HG02973 (cell line): ENCODE results near the gene STIMATE.

Experiments used
- ATAC-seq: cut with Tn5 transposase; IDR thresholded peaks from one replicate; pipeline ENCODE4 v1.9.1; 2021; ENCODE audit warnings: moderate library complexity; ENCODE audit not compliant: unreplicated experiment

Gene STIMATE

DNA sequence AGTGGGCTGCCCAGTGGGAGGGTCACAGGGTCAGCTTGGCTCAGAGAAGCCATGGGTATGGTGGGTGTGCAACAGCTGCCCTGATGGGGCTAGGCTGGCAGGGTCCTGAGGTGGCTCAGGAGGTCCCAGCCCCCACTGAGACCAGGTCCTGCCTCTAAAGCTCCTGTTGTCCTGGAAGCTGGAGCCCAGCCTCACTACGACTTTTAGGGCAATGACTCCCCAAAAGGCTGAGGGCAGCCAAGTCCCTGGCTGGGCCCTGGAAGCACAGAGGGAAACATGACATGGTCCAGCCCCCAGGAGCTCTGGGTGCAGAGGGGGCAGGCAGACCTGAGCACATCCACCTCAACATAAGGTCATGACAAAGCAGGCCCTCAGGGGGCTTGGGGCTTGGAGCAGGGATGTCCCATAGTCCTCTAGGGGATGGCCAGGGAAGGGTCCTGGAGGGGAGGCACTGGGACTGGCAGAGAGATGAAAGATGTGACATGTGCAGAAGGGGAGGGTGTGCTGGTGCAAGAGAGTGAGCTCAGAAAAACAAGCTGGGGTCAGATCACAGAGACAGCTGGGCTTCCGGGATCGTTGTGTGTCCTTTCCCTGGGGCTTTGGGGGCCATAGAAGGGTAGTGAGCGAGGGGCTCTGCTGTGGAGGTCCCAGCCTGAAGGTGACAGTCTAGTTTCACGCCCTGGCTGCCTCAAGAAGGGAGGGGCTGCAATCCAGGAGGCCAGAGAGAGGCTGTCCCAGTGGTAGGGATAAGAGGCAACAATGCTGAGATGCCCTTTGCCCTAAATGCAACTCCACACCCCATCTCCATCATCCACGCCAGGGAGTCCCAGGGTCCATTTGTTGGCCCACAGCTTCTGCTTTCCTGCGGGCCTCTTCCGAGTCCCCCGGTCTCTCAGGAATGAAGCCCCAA, 103.4 kb downstream of the STIMATE start:
- no peak for ATAC-seq

DNA sequence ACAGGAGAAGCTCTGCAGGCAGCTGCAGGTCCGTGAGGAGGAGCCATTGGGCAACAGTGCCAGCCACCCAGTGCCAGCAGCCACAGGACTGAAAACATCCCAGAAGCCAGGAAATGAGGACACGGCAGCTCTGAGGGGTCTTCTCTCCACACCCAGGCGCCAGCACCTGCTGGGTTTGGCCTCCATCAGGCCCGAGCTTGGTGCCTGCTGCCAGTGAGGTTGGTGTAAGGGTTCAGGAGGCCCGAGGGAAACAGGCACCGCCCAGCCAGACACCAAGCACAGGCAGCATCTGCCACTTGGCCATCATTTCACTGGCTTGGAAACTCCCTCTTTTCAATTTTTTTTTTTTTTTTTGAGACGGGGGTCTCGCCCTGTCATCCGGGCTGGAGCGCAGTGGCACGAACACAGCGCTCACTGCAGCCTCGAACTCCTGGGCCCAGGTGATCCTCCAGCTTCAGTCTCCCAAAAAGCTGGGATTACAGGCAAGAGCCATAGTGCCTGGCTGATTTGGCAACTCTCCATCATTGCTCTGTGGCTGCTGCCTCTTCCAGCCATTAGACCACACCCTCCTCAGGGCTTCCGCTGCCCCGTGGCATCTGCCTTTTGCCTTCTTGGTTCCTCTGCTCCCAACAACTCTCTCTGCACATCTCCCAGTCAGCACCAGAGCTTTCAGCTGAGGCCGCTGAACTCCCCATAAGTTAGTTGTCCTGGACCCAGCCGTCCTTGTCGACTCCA, 104.2 kb downstream of the STIMATE start:
- ATAC-seq: no peak

DNA sequence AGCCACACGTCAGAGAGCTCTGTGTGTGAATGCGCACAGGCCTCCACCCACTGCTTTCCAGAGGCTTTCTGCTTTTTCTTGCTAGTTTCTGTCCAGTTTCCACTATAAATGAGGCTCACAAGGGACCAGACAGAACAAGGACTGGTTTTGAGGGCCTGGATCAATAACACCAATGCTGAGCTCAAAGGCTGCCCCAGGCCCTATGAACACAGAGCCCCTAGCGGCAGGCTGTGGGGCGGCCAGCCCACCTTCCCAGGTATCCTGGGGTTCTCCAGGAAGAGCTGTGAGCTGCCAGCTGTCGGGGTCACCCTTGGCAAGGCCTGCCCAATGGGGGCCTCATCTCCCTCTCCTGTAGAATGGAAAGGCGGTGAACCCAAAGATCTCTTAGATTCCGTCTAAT, 104.9 kb downstream of the STIMATE start:
- no peak for ATAC-seq

DNA sequence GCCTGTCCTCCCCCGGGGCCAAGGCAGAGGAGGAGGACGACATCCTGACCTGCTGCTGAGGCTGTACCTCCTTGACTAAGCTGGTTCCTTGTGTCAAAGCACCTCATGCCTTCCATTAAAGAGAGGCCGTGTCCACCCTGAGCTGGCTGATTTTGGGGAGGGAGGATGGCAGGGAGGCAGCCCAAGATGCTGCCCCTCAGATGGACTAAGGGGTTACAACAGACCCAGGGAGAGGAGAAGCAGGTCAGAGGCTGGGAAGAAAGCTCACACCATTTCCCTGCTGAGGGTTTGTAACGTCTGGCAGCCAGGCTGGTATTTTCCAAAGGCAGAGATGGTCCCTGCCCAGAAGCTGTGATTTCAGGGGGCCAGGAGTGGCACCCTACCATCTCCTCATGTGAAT, 105.4 kb downstream of the STIMATE start:
- no peak for ATAC-seq

DNA sequence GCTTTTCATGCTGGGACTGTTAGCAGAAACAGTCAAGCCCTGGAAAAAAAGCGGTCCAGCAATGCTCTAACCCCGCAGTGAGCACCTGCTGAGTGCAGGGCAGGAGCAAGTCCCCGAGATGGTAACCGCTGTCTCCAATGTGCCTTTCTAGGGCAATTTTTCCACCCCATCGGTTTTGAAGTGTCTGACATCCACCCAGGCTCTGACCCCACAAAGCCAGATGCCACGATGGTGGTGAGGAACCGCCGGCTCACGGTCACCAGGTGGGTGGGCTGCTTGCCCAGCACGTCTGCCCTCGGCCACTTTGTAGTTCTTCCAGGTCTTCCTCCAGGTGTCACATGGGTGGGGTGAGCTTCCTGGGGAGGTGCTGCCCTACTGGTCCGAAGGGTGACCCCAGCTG, 106.0 kb downstream of the STIMATE start:
- no peak for ATAC-seq

DNA sequence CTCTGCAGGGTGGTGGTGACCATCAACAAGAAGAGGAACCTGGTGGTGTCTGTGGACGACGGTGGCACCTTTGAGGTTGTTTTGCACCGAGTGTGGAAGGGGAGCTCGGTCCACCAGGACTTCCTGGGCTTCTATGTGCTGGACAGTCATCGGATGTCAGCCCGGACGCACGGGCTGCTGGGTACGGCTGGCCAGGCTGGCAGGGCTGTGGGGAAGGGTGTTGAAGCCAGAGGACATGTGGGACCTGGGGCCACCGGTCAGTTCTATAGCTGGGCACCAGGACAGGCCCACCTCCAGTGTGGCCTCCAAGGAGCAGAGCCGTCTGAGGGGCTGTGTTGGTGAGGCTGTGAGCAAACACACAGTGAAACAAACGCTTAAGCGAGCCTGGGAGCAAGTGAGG, 106.6 kb downstream of the STIMATE start:
- ATAC-seq: no peak

DNA sequence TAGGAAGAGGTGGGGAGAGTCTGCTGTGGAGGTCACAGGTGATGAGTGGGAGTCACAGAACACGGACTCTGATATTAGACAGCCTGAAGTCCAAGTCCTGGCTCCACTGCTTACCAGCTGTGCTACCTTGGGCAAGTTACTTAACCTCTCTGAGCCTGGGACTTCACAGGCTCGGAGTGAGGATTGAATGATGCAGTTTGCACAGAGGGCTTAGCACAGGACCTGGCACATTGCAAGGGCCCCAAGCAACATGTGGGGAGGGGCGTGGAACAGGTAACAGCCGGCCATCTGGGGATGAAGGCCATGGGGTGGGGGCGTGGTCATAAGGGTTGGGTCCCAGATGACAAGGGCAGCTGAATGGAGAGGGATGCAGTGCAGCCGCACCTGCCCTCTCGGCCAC, 107.0 kb downstream of the STIMATE start:
- no peak for ATAC-seq

DNA sequence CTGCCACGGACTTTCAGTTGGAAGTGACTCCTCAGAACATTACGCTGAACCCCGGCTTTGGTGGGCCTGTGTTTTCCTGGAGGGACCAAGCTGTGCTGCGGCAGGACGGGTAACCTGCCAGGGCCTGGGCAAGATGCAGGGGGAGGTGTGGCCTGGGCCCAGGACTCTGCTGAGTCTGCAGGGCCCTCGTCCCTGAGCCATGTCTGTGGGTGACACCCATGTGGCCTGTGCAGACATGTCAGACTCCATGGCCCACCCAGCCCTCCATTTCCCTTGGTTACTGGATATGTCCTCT, 107.7 kb downstream of the STIMATE start:
- no peak for ATAC-seq

DNA sequence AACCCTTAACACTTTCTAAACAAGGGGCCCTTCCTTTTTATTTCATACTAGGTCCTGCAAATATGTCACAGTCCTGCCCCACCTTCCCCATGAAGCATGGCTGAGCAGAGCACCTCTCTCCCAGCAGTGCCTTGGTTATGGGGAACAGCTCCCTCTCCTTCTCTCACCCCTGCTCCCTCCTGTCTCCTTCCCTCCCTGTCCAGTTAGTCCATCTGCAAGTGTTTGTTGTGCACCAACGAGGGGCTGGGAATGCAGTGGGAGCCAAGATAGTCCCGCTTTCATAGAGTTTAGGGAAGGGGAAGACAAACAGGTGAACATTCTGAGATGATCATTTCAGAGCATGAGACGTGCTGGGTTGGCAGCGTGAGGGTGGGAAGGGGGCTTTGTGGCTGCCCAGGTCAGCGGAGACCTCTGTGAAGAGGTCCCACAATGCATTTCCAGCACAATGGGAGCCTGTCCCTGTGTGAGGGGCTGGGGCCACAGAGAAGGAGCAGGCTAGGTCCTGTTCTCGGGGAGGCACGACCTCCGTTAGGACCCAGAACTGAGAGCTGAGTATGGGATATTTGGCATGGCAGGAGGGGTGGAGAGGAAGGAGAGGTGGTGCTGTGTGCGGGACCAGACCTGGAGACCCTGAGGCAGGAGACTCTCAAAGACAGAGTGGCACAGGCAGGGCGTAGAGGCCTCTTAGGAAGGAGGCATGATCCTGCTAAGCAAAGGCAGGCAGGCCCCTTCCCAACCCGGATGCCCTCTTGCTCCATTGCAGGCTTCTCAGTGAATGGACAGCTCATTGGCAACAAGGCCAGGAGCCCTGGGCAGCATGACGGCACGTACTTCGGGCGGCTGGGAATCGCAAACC, 108.2 kb downstream of the STIMATE start:
- no peak for ATAC-seq

DNA sequence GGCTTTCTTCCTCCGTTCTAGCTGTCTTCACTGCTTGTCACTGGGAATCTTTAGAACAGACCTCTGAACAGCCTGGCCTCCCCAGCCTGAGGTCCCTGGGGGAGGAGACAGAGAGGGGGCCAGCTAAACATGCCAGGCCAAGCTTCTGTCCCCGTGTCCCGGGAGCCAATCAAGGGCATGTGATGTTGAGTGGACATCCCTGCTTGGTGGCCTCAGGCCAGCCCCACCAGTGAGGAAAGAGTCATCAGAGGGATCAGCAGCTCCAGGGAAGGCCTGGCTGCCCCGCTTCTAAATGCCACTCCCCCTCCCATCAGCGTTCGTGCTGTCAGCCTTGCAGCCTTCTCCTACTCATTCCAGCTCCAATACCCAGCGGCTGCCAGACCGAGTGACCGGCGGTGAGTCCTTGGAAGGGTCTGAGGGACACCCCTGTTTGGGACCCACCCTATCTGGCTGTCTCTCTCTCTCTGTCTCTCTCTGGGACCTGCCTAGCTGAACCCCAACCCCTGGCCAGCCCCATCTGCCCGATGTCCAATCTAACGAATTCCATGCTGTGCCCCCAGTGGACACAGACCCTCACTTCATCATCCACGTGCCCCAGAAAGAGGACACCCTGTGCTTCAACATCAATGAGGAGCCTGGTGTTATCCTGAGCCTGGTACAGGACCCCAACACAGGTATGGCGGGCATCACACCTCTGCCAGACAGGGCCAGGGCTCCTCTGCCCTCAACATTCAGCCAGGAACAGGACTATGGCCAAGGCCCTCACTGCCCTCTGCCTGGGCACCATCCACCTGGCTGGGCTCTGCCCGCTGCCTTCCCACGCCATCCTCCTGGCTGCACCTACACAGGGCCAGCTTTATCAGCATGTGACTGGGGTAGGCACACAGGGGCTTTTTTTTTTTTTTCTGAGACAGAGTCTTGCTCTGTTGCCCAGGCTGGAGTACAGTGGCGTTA, 109.4 kb downstream of the STIMATE start:
- no peak for ATAC-seq

DNA sequence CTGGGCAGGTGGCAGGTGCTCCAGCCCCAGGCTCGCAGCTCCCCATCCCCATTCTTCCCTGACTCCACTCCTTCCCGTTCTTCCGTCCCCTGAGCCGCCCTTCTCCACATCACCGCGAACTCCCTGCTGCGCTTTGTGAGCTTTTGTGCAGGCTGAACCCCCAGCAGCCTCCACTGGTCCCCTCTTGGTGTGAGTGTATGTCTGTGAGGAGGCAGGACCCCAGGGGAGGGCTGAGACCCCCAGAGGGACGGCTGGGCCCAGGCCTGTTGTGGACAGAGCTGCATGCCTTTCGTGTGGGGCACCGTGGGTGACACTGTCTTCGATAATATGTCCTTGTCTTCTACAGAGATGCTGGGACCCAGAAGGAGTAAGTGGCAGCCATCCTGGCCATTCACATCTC, 110.1 kb downstream of the STIMATE start:
- ATAC-seq: no peak
